HepG2 (cell line): ENCODE data around the gene ZNF100.
"Not testable (repeated sequence)": the region's sequence is repeated elsewhere in the genome, so short reads cannot be mapped to it uniquely, and the experiment has no call there.

ENCODE experiments used
- EZH2 ChIP-seq: conservative IDR thresholded peaks from 2 replicates; pipeline ENCODE4 v1.6.1; 2012; ENCODE audit warnings: mild to moderate bottlenecking, low read depth, low read length, moderate library complexity
- HNRNPUL1 ChIP-seq: fragments of 200-400 bp; formaldehyde crosslinking; IDR thresholded peaks from 2 replicates; pipeline ENCODE4 v1.6.1; 2017; ENCODE audit warnings: low read depth, mild to moderate bottlenecking, low read length, moderate library complexity
- POLR2A ChIP-seq, 2 experiments: IDR thresholded peaks; 2 replicates each; pipeline ENCODE4 v1.6.1; 2011; ENCODE audit warnings: low read depth in 2 of 2, low read length in 2 of 2, mild to moderate bottlenecking in 1 of 2, moderate library complexity in 1 of 2; ENCODE audit not compliant: insufficient read depth in 1 of 2
- ZFP41 ChIP-seq: sonication (generic); formaldehyde crosslinking; IDR thresholded peaks from 2 replicates; pipeline ENCODE4 v1.4.0; 2020; ENCODE audit warnings: mild to moderate bottlenecking, missing genetic modification reagents, borderline replicate concordance

DNA sequence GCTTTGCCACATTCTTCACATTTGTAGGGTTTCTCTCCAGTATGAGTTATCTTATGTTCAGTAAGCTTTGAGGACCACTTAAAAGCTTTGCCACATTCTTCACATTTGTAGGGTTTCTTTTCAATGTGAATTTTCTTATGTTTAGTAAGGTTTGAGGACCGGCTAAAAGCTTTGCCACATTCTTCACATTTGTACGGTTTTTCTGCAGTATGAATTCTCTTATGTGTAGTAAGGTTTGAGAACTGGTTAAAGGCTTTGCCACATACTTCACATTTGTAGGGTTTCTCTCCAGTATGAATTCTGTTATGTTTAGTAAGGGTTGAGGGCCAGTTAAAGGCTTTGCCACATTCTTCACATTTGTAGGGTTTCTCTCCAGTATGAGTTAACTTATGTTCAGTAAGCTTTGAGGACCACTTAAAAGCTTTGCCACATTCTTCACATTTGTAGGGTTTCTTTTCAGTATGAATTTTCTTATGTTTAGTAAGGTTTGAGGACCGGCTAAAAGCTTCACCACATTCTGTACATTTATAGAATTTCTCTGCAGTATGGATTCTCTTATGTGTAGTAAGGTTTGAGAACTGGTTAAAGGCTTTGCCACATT lies 41.1 kb upstream of the ZNF100 start:
- TF ChIP-seq HNRNPUL1; EZH2; ZFP41 (CRISPR knock-in tag); POLR2A (IDR thresholded peaks at IDR 0.05; ENCODE audit: insufficient read depth in 1 of 2, low read depth in 2 of 2, low read length in 2 of 2): not testable (repeated sequence)
